ENCODE data around the gene PTDSS2.
"Not testable (repeated sequence)": the region's sequence is repeated elsewhere in the genome, so short reads cannot be mapped to it uniquely, and the experiment has no call there.

The PTDSS2 gene

GRCh38 chr11:413120-414081 is 36.7 kb upstream of the PTDSS2 start:
- no peak for DNase-seq (ENCODE audit: low read depth in 2 of 3, low spot score in 2 of 3)

DNA sequence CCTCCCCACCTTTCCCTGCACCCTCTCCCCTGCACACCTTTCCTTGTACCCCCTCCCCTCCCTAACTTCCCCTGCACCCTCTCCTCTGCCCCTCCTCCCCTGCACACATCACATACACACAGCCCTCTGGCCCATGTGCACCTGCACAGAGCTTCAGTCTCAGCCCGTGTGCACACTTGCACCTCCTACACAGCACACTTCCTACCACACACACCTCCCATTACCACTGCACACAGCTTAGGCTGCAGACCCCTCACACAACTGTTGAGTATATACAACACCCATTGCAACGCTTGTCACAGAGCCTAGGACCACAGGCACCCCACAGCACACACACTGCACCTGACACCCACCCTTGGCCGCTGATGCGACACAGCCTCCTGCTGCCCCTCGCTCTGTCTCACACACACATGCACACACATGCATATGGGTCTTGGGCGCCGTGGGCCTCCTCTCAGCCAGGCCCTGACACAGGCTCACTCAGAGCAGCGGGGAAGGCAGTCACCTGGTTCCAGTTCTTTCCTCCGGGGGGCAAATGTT is 35.7 kb upstream of the PTDSS2 start:
- no peak for DNase-seq (ENCODE audit: low read depth in 2 of 3, low spot score in 2 of 3)

- no peak for DNase-seq (ENCODE audit: low read depth in 2 of 3, low spot score in 2 of 3)
These were observed 34.4 kb upstream of the PTDSS2 start for GRCh38 chr11:415640-416041.

DNA sequence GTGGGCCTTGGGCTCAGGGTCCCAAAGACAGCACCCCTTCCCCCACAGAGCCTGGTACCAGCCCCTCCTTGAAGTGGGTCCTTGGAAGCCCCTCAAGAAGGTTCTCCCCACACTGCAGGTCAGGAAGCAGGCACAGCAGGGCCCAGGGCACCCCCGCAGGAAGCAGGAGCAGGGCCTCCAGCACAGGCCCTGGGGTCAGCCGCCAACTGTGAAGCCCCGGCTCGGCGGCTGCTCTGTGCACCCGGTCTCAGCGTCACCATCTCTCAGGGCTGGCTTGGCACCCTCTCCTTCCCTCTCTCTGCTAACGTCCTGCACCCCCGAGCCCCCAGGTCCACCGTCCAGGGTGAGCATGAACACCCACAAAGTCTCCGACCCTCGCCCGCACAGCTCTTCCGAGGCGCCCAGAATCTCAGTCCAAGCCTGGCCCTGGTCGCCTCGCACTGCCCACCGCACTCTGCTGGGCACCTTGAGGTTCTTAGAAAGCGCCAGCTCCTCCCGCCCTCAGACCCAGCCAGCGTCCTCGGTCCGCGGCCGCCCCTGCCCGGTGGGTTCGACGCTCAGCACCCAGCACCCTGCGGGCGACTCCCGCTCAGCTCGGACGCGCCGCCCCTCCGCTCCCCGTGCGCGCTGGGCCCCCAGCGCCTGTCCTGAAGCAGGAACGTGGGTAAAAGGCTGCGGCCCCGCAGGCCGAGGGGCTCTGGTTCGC is 33.9 kb upstream of the PTDSS2 start:
- no peak for DNase-seq (ENCODE audit: low read depth in 2 of 3, low spot score in 2 of 3)

DNA sequence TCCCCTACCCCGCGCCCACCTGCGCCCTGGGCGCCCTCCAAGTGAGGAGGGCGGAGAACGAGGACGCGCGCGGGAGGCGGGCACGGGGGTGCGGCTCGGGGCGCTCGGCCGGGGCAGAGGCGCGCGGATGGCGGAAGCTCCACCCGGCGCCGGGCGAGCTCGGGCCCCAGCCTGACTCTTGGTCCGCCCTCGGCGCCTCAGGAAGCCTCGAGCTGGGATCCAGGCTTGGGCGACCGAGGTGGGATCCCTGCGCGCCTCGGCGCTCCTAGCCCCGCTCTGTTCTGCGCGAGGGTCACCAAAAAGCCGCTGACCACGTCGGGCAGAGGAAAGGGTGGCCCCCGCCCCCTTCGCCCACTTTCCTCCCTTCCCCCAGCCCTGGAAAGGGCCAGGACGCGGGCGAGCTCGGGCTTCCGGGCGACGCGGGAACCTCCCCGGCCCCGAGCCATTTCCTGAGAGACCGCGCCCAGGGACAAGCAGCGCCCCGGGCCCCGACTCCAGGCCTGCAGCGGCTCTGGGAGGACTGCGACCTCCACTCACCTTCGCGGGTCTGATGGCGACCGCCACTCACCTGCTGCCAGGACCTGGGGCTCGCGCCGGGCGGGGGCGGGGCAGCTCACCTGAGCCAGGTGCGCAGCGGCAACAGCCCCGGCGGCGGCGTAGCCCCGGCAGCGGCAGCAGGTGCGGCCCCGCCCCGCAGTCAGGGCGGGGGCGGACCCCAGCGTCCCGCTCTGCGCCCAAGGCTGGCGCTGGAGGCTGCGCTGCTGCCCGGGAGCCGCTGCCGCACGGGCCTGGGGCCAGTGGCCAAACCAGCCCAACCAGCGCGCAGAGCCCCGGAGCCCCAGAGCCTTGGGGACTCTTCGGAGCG is 33.1 kb upstream of the PTDSS2 start:
- DNase-seq (ENCODE audit: low read depth in 2 of 3, low spot score in 2 of 3): no peak

- DNase-seq (ENCODE audit: low read depth in 2 of 3, low spot score in 2 of 3): no peak
These were observed 32.3 kb upstream of the PTDSS2 start for GRCh38 chr11:417652-418342.

DNA sequence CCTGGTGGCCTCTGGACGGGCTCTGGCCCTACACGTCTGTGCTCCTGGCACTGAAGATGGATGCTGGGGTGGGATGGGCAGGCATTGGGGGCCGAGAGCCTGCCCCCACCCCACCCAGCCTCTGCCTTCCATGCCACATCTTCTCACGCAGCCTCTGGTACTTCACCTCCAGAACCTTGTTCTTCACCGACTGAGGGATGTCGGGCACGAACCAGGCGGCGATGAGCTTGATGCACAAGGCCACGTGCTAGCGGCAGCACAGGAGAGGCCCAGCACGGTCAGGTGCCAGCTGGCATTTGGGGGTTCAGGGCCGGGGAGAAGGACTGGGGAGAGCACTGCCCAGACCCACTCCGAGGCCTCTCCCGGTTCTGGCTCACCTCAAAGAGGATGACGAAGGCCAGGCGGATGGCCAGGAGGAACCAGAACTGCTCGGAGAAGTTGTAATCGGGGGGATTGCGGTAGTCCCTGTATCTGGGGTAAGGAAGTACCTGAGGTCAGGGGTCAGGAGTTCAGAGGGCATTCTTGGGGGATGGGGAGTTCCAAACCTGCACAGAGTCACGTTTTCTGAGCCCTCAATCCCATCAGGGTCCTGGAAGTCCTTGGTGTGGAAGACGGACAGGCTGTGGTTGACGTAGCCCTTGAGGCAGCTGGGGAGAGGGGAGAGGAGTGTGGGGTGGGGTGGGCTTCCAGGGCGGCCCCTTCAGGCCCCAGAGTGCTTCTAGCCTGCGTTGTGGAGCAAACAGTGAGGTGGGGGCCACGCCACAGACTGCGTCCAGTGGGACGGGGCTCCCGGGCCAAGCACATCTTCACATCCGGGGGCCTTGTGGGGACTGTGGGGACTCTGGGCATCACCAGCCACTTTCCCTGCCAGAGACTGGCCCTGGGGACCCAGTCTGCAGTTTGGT is 31.5 kb upstream of the PTDSS2 start:
- DNase-seq (ENCODE audit: low read depth in 2 of 3, low spot score in 2 of 3): no peak

DNA sequence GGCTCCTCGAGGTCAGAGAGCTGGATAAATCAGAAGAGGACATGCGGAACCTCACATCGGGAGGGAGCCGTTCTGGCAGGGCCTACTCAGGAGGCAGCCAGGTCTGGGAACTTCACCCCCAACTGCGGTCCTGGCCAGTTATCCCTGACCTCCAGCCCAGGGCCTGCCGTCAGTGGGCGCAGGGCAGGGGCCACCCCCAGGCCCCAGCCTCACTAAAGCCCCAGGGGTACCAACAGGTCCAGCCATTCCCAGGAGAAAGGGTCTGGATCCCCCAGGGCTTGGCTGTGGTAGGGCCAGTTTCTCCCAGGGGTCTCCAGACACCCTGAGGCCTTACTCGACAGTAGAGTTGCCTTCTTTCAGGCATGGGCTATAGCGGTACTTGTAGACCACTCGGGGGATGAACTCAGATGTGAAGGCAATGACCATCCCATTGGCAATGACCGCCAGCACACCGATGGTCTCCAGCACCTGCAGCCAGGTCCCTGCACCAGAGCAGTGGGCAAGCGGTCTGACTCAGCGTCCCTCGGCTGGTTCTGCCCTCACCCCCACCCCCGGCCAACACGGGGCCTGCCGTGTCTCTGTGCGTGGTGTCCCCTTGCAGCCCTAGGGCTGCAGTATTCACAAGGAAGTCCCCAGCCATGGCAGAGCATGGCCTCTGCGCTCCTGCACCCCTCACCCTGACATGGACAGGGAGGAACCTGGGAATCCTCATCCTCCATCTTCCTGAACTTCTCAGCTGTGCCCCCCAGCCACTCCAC is 30.7 kb upstream of the PTDSS2 start:
- DNase-seq (ENCODE audit: low read depth in 2 of 3, low spot score in 2 of 3): no peak

DNA sequence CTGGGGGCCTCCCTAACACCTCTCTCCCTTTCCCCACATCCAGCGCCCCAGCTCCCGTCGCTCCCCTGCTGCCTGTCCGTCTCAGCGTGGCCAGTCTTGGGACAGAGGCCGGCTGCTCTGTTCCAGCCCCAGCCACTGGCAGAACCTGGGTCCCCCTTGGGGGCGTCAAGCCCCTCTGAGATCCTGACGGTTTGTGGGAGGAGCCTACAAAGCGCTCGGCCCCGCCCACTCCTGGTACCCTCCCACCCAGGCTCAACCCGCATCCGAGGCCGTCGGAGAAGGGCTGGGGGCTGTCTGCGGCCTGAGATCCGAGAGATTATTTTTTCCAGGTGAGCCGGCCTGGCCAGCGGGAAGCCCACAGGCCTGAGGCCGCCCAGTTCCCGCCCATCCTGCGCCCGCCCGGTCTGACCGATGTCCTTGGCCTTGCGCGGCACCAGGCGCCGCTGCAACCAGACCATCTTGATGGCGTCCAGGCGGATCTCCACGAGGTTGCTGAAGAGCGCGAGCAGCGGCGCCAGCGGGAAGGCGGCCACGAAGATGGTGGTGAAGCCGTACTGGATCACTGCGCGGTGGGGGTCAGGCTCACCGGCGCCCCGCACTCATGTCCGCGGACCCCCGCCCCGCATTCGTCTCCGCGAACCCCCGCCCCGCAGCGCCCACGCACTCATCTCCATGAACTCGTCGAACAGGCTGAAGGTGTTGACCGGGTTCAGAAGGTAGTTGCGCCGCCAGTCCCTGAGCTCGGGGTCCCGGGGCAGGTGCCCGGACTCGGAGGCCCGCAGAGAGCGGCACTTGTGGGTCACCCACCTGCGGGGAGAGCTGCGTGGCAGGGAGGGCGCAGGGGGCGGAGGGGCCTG is 29.8 kb upstream of the PTDSS2 start:
- DNase-seq (ENCODE audit: low read depth in 2 of 3, low spot score in 2 of 3): no peak

- DNase-seq (ENCODE audit: low read depth in 2 of 3, low spot score in 2 of 3): no peak
These were observed 29.2 kb upstream of the PTDSS2 start for GRCh38 chr11:420911-421321.

- DNase-seq (ENCODE audit: low read depth in 2 of 3, low spot score in 2 of 3): no peak
These were observed 27.8 kb upstream of the PTDSS2 start for GRCh38 chr11:422249-422656.

- no peak for DNase-seq (ENCODE audit: low read depth in 2 of 3, low spot score in 2 of 3)
These were observed 25.8 kb upstream of the PTDSS2 start for GRCh38 chr11:424232-424631.

DNA sequence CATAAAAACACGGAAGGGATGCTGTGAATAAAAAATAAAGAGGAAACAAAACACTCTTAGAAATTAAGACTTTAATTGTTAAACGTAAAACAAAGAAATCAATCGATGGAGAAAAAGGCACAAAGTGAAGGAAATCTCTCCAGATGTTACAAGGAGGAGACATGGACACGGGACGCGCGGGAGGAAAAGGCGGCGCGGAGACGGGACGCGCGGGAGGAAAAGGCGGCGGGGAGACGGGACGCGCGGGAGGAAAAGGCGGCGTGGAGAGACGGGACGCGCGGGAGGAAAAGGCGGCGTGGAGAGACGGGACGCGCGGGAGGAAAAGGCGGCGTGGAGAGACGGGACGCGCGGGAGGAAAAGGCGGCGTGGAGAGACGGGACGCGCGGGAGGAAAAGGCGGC is 25.3 kb upstream of the PTDSS2 start:
- not testable (repeated sequence) for DNase-seq (ENCODE audit: low read depth in 2 of 3, low spot score in 2 of 3)

- DNase-seq (ENCODE audit: low read depth in 2 of 3, low spot score in 2 of 3): no peak
These were observed 24.8 kb upstream of the PTDSS2 start for GRCh38 chr11:425301-425700.

GRCh38 chr11:426851-427250 is 23.2 kb upstream of the PTDSS2 start:
- DNase-seq (ENCODE audit: low read depth in 2 of 3, low spot score in 2 of 3): no peak

DNA sequence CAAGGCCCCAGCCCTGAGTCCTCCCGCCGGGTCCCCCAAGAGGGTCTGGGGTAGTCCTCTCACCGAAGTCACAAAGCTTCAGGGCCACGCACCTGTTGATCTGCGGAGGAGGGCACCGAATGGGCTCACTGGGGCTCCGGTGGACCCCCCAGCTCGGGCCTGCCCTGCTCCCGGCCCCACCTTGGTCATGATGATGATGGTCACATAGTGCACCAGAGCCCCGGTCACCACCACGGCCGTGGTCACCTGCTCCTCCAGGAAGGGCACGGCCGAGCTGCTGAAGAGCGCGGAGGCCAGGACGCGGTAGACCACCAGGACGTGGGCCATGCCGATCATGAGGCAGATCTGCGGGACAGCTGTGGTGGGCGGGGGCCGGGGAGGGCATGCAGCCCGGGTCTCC is 21.8 kb upstream of the PTDSS2 start:
- no peak for DNase-seq (ENCODE audit: low read depth in 2 of 3, low spot score in 2 of 3)

GRCh38 chr11:429391-429790 is 20.7 kb upstream of the PTDSS2 start:
- DNase-seq (ENCODE audit: low read depth in 2 of 3, low spot score in 2 of 3): no peak

- no peak for DNase-seq (ENCODE audit: low read depth in 2 of 3, low spot score in 2 of 3)
These were observed 20.1 kb upstream of the PTDSS2 start for GRCh38 chr11:429931-430456.

Data from activated CD8-positive, alpha-beta memory T cell treated with anti-CD3 and anti-CD28 coated beads for 48 hours (primary cell).